ENCODE data around the gene PLXNC1. TPM values are rescaled to one million over a fixed set of nuclear protein-coding genes. Genes with fewer than 3 reads are reported as not detected.

The PLXNC1 gene
- total and polyA plus RNA-seq, 2 of the 8 experiments (the other 6 are each of a cell fraction or from before 2014, with no cell fraction given), result 0.83 to 2.0 TPM

- POLR2A ChIA-PET (ENCODE audit: partially characterized antibody), result no interaction called here
- Histone ChIP-seq H3K18ac (ENCODE audit: extremely low read depth, low read length) (no peak overlapping the region), H3K14ac (ENCODE audit: insufficient read length) (no peak overlapping the region), H3K4ac (replicated peaks; ENCODE audit: insufficient read length, low read depth, low read length) (no peak overlapping the region), H2BK15ac (ENCODE audit: low read length) (no peak overlapping the region), H3K9me3 (ENCODE audit: insufficient read depth in 2 of 2, low read depth in 1 of 2, low read length in 1 of 2) (no peaks in the 10 kb centered on the region), H2AFZ (ENCODE audit: low read length) (no peak overlapping the region), H3K4me1 (replicated peaks in 1 of 4; ENCODE audit: control insufficient read depth in 3 of 4, insufficient read depth in 4 of 4, low read length in 3 of 4) (no peaks in the 10 kb centered on the region; a peak in 1 of 7 replicates), H3K4me3 (ENCODE audit: extremely low read depth in 1 of 4, insufficient read depth in 2 of 4, low read depth in 3 of 4, low read length in 4 of 4) (no peak overlapping the region), H2BK20ac (ENCODE audit: low read length) (no peak overlapping the region), H2AK5ac (ENCODE audit: low read depth, low read length) (no peak overlapping the region), H3K27ac (ENCODE audit: low read depth, low read length) (no peak overlapping the region), H2BK12ac (ENCODE audit: low read depth, low read length) (no peak overlapping the region), H4K20me1 (replicated peaks in 1 of 2; ENCODE audit: control insufficient read depth in 1 of 2, insufficient read depth in 2 of 2, low read length in 2 of 2) (no peaks in the 10 kb centered on the region), H4K91ac (replicated peaks; ENCODE audit: insufficient read length, low read length) (no peak overlapping the region), H3K79me1 (ENCODE audit: low read depth, low read length) (no peaks in the 10 kb centered on the region), H3K23ac (ENCODE audit: insufficient read length) (no peak overlapping the region), H3K23me2 (ENCODE audit: low read depth, low read length) (no peaks in the 10 kb centered on the region), H3K79me2 (ENCODE audit: control insufficient read depth in 1 of 2, insufficient read depth in 2 of 2, low read length in 2 of 2) (no peaks in the 10 kb centered on the region), H2BK120ac (replicated peaks; ENCODE audit: low read depth, low read length) (no peak overlapping the region), H2BK5ac (ENCODE audit: low read depth, low read length) (no peak overlapping the region), H3K9ac (replicated peaks in 1 of 4; ENCODE audit: extremely low read depth in 1 of 4, low read depth in 3 of 4, low read length in 3 of 4) (no peak overlapping the region), H3K36me3 (ENCODE audit: control insufficient read depth in 2 of 4, insufficient read depth in 4 of 4, low read length in 3 of 4) (no peaks in the 10 kb centered on the region), H4K8ac (ENCODE audit: extremely low read depth, insufficient read depth, low read length) (no peak overlapping the region), H3K56ac (replicated peaks; ENCODE audit: insufficient read length, low read depth, low read length) (no peak overlapping the region), H4K5ac (ENCODE audit: insufficient read length, low read depth, low read length) (no peak overlapping the region), H3K27me3 (replicated peaks in 1 of 4; ENCODE audit: control insufficient read depth in 3 of 4, extremely low read depth in 1 of 4, insufficient read depth in 3 of 4, low read length in 3 of 4) (no peaks in the 10 kb centered on the region; a peak in 1 of 7 replicates), H3K4me2 (ENCODE audit: insufficient read depth in 1 of 2, low read depth in 2 of 2, low read length in 2 of 2) (no peak overlapping the region)
- no peak for TF ChIP-seq BACH1 (IDR thresholded peaks at IDR 0.05; ENCODE audit: low read length)
- TF ChIP-seq CEBPB (IDR thresholded peaks at IDR 0.05; ENCODE audit: low read depth, low read length), result no peak
- TF ChIP-seq CREB1 (IDR thresholded peaks at IDR 0.05), result no peak
- TF ChIP-seq RFX5 (IDR thresholded peaks at IDR 0.05; ENCODE audit: borderline replicate concordance, low read depth, low read length), result no peak
- no peak for TF ChIP-seq ATF2 (IDR thresholded peaks at IDR 0.05; ENCODE audit: low read length)
- TF ChIP-seq YY1 (IDR thresholded peaks at IDR 0.05; ENCODE audit: low read depth, low read length), result no peak
- FAIRE-seq (no peak), DNase-seq (ENCODE audit: low read depth in 1 of 2, low spot score in 2 of 2) (no peak)
- WGBS, 2 experiments (ENCODE audit: extremely low coverage in 1 of 2, insufficient coverage in 1 of 2, insufficient read length in 1 of 2, insufficient replicate concordance in 2 of 2, low coverage in 1 of 2, low lambda C conversion rate in 2 of 2, missing lambda C conversion rate in 1 of 2), result 67% methylated on average over 3 of the region's 3 CpGs; no CpG with 5 or more reads in 1 of the 2 experiments
- CTCF ChIA-PET (ENCODE audit: partially characterized antibody), result interaction anchor here (4.8 to 5.4 kb wide), 2 partner anchors 15 to 19 kb away, joined by 34 to 40 read pairs; no protein-coding TSS in a partner anchor
Observed at GRCh38 chr12:94121886-94122285, 26.5 kb upstream of the PLXNC1 start.
